HEK293 (cell line): Measurements from ENCODE around the gene CTAGE9.

Experiments used
- CTCF ChIA-PET: fragments of 350-600 bp; formaldehyde crosslinking; extraction: SDS; loops from one replicate; lab custom pipeline; 2021; ENCODE audit warnings: antibody characterized with exemption; lab: Yijun Ruan, JAX
- POLR2A ChIA-PET: fragments of 300-600 bp; formaldehyde crosslinking; extraction: SDS; loops from one replicate; lab custom pipeline; 2020; ENCODE audit warnings: antibody characterized with exemption, inconsistent platforms; lab: Yijun Ruan, JAX
- H3K27ac ChIP-seq: fragments of 200-500 bp; sonication (Bioruptor generic); 2 replicates; pipeline ENCODE4 v1.5.1; 2014; ENCODE audit warnings: low read depth, low read length, control low read depth, inconsistent platforms; ENCODE audit errors: extremely low read depth
- H3K36me3 ChIP-seq, 2 experiments: fragments of 200-500 bp in 1 of 2; sonication (Bioruptor generic) in 1 of 2; 1 replicate in 1 of 2; 2 replicates in 1 of 2; pipeline ENCODE4 v1.5.1; 2014 to 2017; ENCODE audit warnings: inconsistent platforms in 2 of 2, low read length in 2 of 2; ENCODE audit not compliant: control insufficient read depth in 2 of 2, insufficient read depth in 1 of 2
- H3K4me1 ChIP-seq: fragments of 200-500 bp; sonication (Bioruptor generic); 2 replicates; pipeline ENCODE4 v1.5.1; 2014; ENCODE audit warnings: mild to moderate bottlenecking, low read length, inconsistent platforms; ENCODE audit not compliant: control insufficient read depth, insufficient read depth
- H3K4me3 ChIP-seq: 2 replicates; pipeline ENCODE4 v1.5.1; 2011; ENCODE audit warnings: low read depth, mild to moderate bottlenecking, control low read depth, low read length, moderate library complexity
- H3K9me3 ChIP-seq: fragments of 200-500 bp; sonication (Bioruptor generic); 2 replicates; pipeline ENCODE4 v1.5.1; 2014; ENCODE audit warnings: low read depth, low read length, inconsistent platforms; ENCODE audit not compliant: control insufficient read depth, insufficient read depth
- KLF1 ChIP-seq: fragments of 450-650 bp; formaldehyde crosslinking; IDR thresholded peaks from 2 replicates; pipeline ENCODE4 v1.5.1; 2016; ENCODE audit warnings: missing biosample characterization, missing genetic modification characterization
- KLF10 ChIP-seq: fragments of 450-650 bp; IDR thresholded peaks from 2 replicates; pipeline ENCODE4 v1.5.1; 2018; ENCODE audit warnings: missing biosample characterization, mild to moderate bottlenecking, missing genetic modification characterization
- MYNN ChIP-seq: fragments of 450-650 bp; formaldehyde crosslinking; IDR thresholded peaks from 2 replicates; pipeline ENCODE4 v1.5.1; 2016; ENCODE audit warnings: missing biosample characterization, missing genetic modification characterization, borderline replicate concordance
- TRIM28 ChIP-seq: IDR thresholded peaks from 2 replicates; pipeline ENCODE4 v1.6.1; 2011; ENCODE audit warnings: low read length, control low read depth, borderline replicate concordance
- ZBTB1 ChIP-seq: fragments of 450-650 bp; formaldehyde crosslinking; IDR thresholded peaks from 2 replicates; pipeline ENCODE4 v1.5.1; 2016; ENCODE audit warnings: missing biosample characterization, missing genetic modification characterization
- ZNF24 ChIP-seq: fragments of 450-650 bp; formaldehyde crosslinking; IDR thresholded peaks from 2 replicates; pipeline ENCODE4 v1.5.1; 2016; ENCODE audit warnings: missing biosample characterization, missing genetic modification characterization
- ZNF274 ChIP-seq, 2 experiments: fragments of 200-500 bp in 1 of 2; fragments of 450-650 bp in 1 of 2; sonication (Bioruptor generic) in 1 of 2; formaldehyde crosslinking in 1 of 2; IDR thresholded peaks; 2 replicates each; pipeline versions ENCODE4 v1.5.1 to v1.6.1; 2014 to 2016; ENCODE audit warnings: borderline replicate concordance in 1 of 2, inconsistent platforms in 1 of 2, low read length in 1 of 2, missing biosample characterization in 1 of 2, missing genetic modification characterization in 1 of 2
- ZNF302 ChIP-seq: fragments of 450-650 bp; formaldehyde crosslinking; IDR thresholded peaks from 2 replicates; pipeline ENCODE4 v1.5.1; 2016; ENCODE audit warnings: missing biosample characterization, missing genetic modification characterization, low read depth
- ZNF354C ChIP-seq: fragments of 450-650 bp; formaldehyde crosslinking; IDR thresholded peaks from 2 replicates; pipeline ENCODE4 v1.5.1; 2016; ENCODE audit warnings: missing biosample characterization, missing genetic modification characterization, low read depth, borderline replicate concordance
- ZNF416 ChIP-seq: fragments of 450-650 bp; formaldehyde crosslinking; IDR thresholded peaks from 2 replicates; pipeline ENCODE4 v1.5.1; 2016; ENCODE audit warnings: missing biosample characterization, missing genetic modification characterization
- ZNF473 ChIP-seq: fragments of 450-650 bp; formaldehyde crosslinking; IDR thresholded peaks from 2 replicates; pipeline ENCODE4 v1.5.1; 2017; ENCODE audit warnings: missing biosample characterization, missing genetic modification characterization
- ZNF561 ChIP-seq: fragments of 450-650 bp; IDR thresholded peaks from 2 replicates; pipeline ENCODE4 v1.5.1; 2018; ENCODE audit warnings: missing biosample characterization, missing genetic modification characterization, borderline replicate concordance
- ZNF623 ChIP-seq: fragments of 450-650 bp; formaldehyde crosslinking; IDR thresholded peaks from 2 replicates; pipeline ENCODE4 v1.5.1; 2016; ENCODE audit warnings: missing biosample characterization, missing genetic modification characterization
- ZNF660 ChIP-seq: fragments of 450-650 bp; IDR thresholded peaks from 2 replicates; pipeline ENCODE4 v1.5.1; 2018; ENCODE audit warnings: missing biosample characterization, mild to moderate bottlenecking, missing genetic modification characterization
- ZNF776 ChIP-seq: fragments of 450-650 bp; formaldehyde crosslinking; IDR thresholded peaks from 2 replicates; pipeline ENCODE4 v1.5.0; 2017; ENCODE audit warnings: missing biosample characterization, missing genetic modification characterization, borderline replicate concordance
- ZNF830 ChIP-seq: fragments of 450-650 bp; IDR thresholded peaks from 2 replicates; pipeline ENCODE4 v1.5.0; 2018; ENCODE audit warnings: missing biosample characterization, missing genetic modification characterization, low read depth, mild to moderate bottlenecking, moderate library complexity
- TF ChIP-seq, protein P1 (sequence below): fragments of 450-650 bp; formaldehyde crosslinking; IDR thresholded peaks from 2 replicates; pipeline ENCODE4 v1.5.1; 2017; ENCODE audit warnings: missing biosample characterization, missing genetic modification characterization
- TF ChIP-seq, protein P2 (sequence below): fragments of 450-650 bp; formaldehyde crosslinking; IDR thresholded peaks from 2 replicates; pipeline ENCODE4 v1.5.1; 2016; ENCODE audit warnings: missing biosample characterization, missing genetic modification characterization

CTAGE9 gene

DNA sequence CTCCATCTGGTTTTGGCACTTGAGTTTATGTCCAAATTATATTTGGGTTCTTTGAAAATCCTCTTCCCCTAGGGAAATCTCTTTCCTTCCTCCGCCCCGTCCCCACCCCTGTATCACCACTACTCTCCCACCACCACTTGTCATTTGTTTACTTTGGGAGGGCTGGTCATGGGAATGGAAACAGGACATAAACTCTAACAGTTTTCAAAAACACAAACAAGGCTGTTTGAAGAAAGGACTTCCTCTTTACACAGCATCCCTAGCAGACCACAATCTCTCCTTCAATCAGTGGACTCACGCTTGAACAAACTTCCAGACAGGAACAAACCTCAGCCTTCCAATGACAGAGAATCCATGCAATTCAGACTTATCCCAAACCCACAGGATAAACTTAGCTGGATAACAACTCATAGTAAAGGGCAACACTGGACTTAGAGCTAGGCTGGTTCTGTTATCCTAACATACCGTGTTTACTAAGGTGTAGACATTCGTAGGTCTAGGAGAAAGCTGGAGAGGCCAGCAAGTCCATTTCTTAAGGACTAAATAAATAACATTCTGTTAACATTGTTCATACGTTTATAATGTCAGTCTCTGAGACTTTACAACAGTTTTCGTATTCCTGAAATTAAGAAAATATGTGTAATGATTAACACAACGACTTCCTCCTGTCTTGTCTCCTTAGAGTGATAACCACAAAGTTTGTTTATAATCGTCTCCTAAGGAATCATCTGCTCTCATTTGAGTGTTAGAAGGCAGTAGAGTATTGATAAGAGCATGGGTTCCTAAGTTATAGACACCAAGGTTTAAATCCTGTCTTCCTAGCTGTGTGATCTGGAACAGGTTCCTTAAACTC, 44.1 kb upstream of the CTAGE9 start:
- CTCF ChIA-PET: interaction anchor here (0.6 to 0.9 kb wide), 3 partner anchors 18 to 731 kb away, joined by 3 to 7 read pairs (median 4); no protein-coding TSS in a partner anchor
- peaks cover 9% of the 10 kb centered on the region for H3K4me1 ChIP-seq
- no peak overlapping the region for H3K27ac ChIP-seq
- no peaks in the 10 kb centered on the region for H3K9me3 ChIP-seq
- TF ChIP-seq ZNF776 (tag by site-specific recombination): no peak
- no peak for TF ChIP-seq ZNF302 (tag by site-specific recombination)
- TF ChIP-seq KLF10 (tag by site-specific recombination): no peak
- TF ChIP-seq KLF1 (tag by site-specific recombination): peak; percentile 95
- no peak for TF ChIP-seq ZNF24 (tag by site-specific recombination)
- TF ChIP-seq ZNF830 (tag by site-specific recombination): no peak
- TF ChIP-seq, protein P1, sequence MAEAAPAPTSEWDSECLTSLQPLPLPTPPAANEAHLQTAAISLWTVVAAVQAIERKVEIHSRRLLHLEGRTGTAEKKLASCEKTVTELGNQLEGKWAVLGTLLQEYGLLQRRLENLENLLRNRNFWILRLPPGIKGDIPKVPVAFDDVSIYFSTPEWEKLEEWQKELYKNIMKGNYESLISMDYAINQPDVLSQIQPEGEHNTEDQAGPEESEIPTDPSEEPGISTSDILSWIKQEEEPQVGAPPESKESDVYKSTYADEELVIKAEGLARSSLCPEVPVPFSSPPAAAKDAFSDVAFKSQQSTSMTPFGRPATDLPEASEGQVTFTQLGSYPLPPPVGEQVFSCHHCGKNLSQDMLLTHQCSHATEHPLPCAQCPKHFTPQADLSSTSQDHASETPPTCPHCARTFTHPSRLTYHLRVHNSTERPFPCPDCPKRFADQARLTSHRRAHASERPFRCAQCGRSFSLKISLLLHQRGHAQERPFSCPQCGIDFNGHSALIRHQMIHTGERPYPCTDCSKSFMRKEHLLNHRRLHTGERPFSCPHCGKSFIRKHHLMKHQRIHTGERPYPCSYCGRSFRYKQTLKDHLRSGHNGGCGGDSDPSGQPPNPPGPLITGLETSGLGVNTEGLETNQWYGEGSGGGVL (tag by site-specific recombination): peak; percentile 27; the same call in 1 of the 2 replicates
- no peak for TF ChIP-seq ZNF623 (tag by site-specific recombination)
- TF ChIP-seq MYNN (tag by site-specific recombination): no peak
- TF ChIP-seq TRIM28: peak; percentile 18; the same call in 1 of the 2 replicates
- TF ChIP-seq ZNF473 (tag by site-specific recombination): no peak
- TF ChIP-seq ZNF561 (tag by site-specific recombination): no peak
- POLR2A ChIA-PET: no interaction called here
- H3K4me3 ChIP-seq: no peak overlapping the region
- no peaks in the 10 kb centered on the region for H3K36me3 ChIP-seq

DNA sequence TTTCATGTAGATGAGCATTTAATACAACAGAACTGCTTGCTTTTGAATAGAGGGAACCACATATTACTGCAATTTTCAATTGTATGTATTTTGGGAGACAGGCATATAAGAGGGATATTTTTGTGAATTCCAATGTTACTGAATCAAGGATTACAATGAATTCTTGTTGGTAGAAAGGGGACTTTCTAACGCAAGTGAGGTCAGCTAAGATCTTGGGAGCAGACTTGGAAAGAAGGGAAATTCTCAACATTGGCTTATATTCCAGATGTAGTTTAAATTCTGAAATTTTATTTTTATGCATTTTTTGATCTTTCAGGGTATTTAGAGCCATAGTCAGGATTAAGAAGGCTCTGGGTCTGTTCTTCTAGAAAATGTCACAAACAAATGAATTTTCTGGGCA, 43.3 kb upstream of the CTAGE9 start:
- ChIA-PET POLR2A (no interaction called here), CTCF (interaction anchor here (0.9 kb wide), 1 partner anchor 59 kb away, joined by 7 read pairs; no protein-coding TSS in a partner anchor)
- Histone ChIP-seq H3K36me3 (no peaks in the 10 kb centered on the region), H3K4me3 (no peak overlapping the region), H3K27ac (no peak overlapping the region), H3K4me1 (peaks cover 4% of the 10 kb centered on the region)
- TF ChIP-seq ZNF354C (tag by site-specific recombination) (no peak), ZNF660 (no peak), ZNF274 (IDR thresholded peaks at IDR 0.05; ENCODE audit: low read length) (no peak), ZNF274 (tag by site-specific recombination; IDR thresholded peaks at IDR 0.05; ENCODE audit: borderline replicate concordance) (no peak), ZBTB1 (tag by site-specific recombination) (no peak), ZNF416 (tag by site-specific recombination) (no peak)
- TF ChIP-seq, protein P2, sequence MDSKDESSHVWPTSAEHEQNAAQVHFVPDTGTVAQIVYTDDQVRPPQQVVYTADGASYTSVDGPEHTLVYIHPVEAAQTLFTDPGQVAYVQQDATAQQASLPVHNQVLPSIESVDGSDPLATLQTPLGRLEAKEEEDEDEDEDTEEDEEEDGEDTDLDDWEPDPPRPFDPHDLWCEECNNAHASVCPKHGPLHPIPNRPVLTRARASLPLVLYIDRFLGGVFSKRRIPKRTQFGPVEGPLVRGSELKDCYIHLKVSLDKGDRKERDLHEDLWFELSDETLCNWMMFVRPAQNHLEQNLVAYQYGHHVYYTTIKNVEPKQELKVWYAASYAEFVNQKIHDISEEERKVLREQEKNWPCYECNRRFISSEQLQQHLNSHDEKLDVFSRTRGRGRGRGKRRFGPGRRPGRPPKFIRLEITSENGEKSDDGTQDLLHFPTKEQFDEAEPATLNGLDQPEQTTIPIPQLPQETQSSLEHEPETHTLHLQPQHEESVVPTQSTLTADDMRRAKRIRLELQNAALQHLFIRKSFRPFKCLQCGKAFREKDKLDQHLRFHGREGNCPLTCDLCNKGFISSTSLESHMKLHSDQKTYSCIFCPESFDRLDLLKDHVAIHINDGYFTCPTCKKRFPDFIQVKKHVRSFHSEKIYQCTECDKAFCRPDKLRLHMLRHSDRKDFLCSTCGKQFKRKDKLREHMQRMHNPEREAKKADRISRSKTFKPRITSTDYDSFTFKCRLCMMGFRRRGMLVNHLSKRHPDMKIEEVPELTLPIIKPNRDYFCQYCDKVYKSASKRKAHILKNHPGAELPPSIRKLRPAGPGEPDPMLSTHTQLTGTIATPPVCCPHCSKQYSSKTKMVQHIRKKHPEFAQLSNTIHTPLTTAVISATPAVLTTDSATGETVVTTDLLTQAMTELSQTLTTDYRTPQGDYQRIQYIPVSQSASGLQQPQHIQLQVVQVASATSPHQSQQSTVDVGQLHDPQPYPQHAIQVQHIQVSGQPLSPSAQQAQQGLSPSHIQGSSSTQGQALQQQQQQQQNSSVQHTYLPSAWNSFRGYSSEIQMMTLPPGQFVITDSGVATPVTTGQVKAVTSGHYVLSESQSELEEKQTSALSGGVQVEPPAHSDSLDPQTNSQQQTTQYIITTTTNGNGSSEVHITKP (tag by site-specific recombination): no peak
- TF ChIP-seq, all 188 proteins: peak for 0
- H3K9me3 ChIP-seq: no peaks in the 10 kb centered on the region
